ENCODE data around the gene SLC5A2. TPM values are rescaled to one million over a fixed set of nuclear protein-coding genes. Genes with fewer than 3 reads are reported as not detected.

Gene SLC5A2
- total RNA-seq, 1 donor from 2014 or later = not detected

GRCh38 chr16:31453255-31454204, 29.4 kb upstream of the SLC5A2 start:
- Mint-ChIP-seq H3K36me3 (ENCODE audit: low read depth) (peaks cover 34% of the 10 kb centered on the region), H3K27ac (peak overlapping the region; percentile 18), H3K4me3 (ENCODE audit: low read depth) (no peak overlapping the region), H3K9me3 (no peaks in the 10 kb centered on the region), H3K27me3 (ENCODE audit: low read depth) (no peaks in the 10 kb centered on the region), H3K4me1 (ENCODE audit: low read depth) (peaks cover 32% of the 10 kb centered on the region)
- no peak for DNase-seq (ENCODE audit: low spot score)
- intact Hi-C loops (cut with micrococcal nuclease) = loop anchor here (10.0 kb wide), 1 partner anchor 269 kb away; the partner anchor contains the start of gene FUS

GRCh38 chr16:31455601-31456314, 27.2 kb upstream of the SLC5A2 start:
- H3K27me3 Mint-ChIP-seq (ENCODE audit: low read depth) = no peaks in the 10 kb centered on the region
- H3K27ac Mint-ChIP-seq = peak overlapping the region; percentile 5
- peaks cover 39% of the 10 kb centered on the region for H3K4me1 Mint-ChIP-seq (ENCODE audit: low read depth)
- DNase-seq (ENCODE audit: low spot score) = no peak
- H3K36me3 Mint-ChIP-seq (ENCODE audit: low read depth) = peaks cover 34% of the 10 kb centered on the region
- H3K4me3 Mint-ChIP-seq (ENCODE audit: low read depth) = peak overlapping the region; percentile 38
- intact Hi-C loops (cut with micrococcal nuclease) = loop anchor here (5.0 to 10.0 kb wide), 2 partner anchors 271 to 348 kb away; partner anchors contain the start of genes BCKDK and FUS
- no peaks in the 10 kb centered on the region for H3K9me3 Mint-ChIP-seq

GRCh38 chr16:31456988-31457360, 25.9 kb upstream of the SLC5A2 start:
- Mint-ChIP-seq H3K4me3 (ENCODE audit: low read depth) (peak overlapping the region; percentile 89), H3K27ac (no peak overlapping the region), H3K4me1 (ENCODE audit: low read depth) (peaks cover 35% of the 10 kb centered on the region), H3K36me3 (ENCODE audit: low read depth) (peaks cover 31% of the 10 kb centered on the region), H3K9me3 (no peaks in the 10 kb centered on the region), H3K27me3 (ENCODE audit: low read depth) (no peaks in the 10 kb centered on the region)
- DNase-seq (ENCODE audit: low spot score) = no peak
- intact Hi-C loops (cut with micrococcal nuclease) = loop anchor here (5.0 to 10.0 kb wide), 2 partner anchors 272 to 350 kb away; partner anchors contain the start of genes BCKDK and FUS

DNA sequence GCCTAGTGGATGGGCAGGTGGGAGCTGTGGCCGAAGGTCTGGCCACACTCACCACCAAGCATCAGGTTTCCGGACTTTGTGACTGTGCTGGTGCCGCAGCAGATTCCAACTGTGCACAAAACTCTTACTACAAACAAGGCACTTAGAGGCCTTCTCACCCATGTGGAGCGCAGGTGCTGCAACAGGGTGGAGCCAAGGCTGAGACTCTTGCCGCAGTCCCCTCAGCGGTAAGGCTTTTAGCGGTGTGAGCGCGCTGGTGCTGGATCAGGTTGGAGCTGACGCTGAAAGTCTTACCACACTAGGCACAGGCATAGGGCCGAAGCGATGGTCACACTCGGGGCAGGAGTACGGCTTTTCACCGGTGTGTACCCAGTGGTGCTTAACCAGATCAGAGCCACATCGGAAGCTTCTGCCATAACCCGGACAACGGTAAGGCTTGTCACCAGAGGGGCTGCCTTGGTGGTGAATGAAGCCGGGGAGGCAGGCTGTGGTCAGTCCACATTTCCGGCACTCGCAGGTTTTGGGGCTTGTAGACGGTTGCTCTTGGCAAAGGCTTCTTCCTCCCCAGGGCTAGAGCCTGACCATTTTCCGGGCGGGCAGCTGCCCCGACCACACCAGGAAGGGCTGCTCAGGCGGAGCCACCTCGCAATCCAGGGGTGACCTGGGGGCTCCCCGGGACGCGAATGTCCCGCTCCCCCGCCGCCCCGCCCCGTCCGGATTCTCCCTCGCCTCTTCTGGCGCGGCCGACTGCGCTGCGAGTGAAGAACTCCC, 24.7 kb upstream of the SLC5A2 start:
- peak; percentile 66 for DNase-seq (ENCODE audit: low spot score)
- H3K4me3 Mint-ChIP-seq (ENCODE audit: low read depth) = peak overlapping the region; percentile 89
- H3K36me3 Mint-ChIP-seq (ENCODE audit: low read depth) = peaks cover 36% of the 10 kb centered on the region
- H3K27ac Mint-ChIP-seq = peak overlapping the region; percentile 96
- no peaks in the 10 kb centered on the region for H3K27me3 Mint-ChIP-seq (ENCODE audit: low read depth)
- H3K4me1 Mint-ChIP-seq (ENCODE audit: low read depth) = peaks cover 35% of the 10 kb centered on the region
- H3K9me3 Mint-ChIP-seq = no peaks in the 10 kb centered on the region
- intact Hi-C loops (cut with micrococcal nuclease) = loop anchor here (2.0 to 10.0 kb wide), 4 partner anchors 255 to 411 kb away; partner anchors contain the start of genes BCKDK and FUS

DNA sequence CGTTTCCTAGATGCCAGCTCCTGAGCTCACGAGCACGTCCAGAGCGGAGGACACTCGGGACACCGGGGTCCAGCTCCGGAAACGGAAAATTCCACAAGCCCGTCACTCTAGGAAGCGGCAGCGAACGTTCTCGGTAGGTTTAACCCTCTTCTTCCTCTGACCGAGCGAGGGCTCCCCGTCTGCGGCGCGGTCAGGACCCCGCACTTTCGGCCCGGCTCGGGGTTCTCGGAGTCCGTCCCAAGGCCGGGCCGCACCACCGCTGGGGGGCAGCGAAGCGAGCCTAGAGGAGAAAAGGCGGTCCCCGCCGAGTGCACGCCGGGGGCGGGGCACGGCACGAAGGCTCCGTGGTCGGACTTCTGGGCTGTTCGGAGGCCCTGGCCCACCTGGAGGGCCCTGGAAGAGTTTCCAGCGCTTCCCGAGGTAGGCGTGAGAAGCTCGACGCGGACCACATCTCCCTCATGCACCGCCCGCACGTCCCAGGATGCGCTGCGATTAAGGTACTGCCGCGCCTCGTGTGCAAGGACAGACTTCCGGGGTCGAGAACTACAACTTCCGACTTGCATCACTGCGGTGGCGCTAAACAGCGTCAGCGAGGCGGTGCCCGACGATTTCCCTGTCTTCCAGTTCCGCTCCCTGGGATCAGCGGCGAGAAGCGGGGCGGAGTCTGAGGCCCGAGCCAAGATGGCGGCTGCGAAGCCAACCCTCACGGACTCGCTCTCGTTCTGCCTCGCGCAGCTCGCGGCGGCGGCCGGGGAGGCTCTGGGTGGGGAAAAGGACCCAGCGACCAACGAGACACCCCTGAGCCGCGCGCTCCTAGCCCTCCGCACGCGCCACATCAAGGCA, 23.9 kb upstream of the SLC5A2 start, which contains the start of gene ARMC5:
TSS of gene ARMC5 (plus strand) at position 658 of the 843 bp plus-strand sequence. CDS start at position 682, 24 bp downstream.
- Mint-ChIP-seq H3K36me3 (ENCODE audit: low read depth) (peaks cover 36% of the 10 kb centered on the region), H3K27me3 (ENCODE audit: low read depth) (no peaks in the 10 kb centered on the region), H3K4me1 (ENCODE audit: low read depth) (peaks cover 31% of the 10 kb centered on the region), H3K4me3 (ENCODE audit: low read depth) (peak within 1 kb of the TSS; percentile 89), H3K9me3 (no peaks in the 10 kb centered on the region), H3K27ac (peak within 1 kb of the TSS; percentile 96)
- DNase-seq (ENCODE audit: low spot score) = peak; percentile 96
- intact Hi-C loops (cut with micrococcal nuclease) = loop anchor here (1.0 to 10.0 kb wide), 10 partner anchors 18 to 537 kb away; partner anchors contain the start of genes BCKDK, FUS, RUSF1 and SETD1A

GRCh38 chr16:31459687-31460581, 23.0 kb upstream of the SLC5A2 start:
- H3K4me1 Mint-ChIP-seq (ENCODE audit: low read depth) = peaks cover 31% of the 10 kb centered on the region
- H3K4me3 Mint-ChIP-seq (ENCODE audit: low read depth) = peak overlapping the region; percentile 89
- no peaks in the 10 kb centered on the region for H3K27me3 Mint-ChIP-seq (ENCODE audit: low read depth)
- peaks cover 36% of the 10 kb centered on the region for H3K36me3 Mint-ChIP-seq (ENCODE audit: low read depth)
- intact Hi-C loops (cut with micrococcal nuclease) = loop anchor here (1.0 to 10.0 kb wide), 10 partner anchors 17 to 538 kb away; partner anchors contain the start of genes BCKDK, FUS, RUSF1 and SETD1A
- H3K9me3 Mint-ChIP-seq = no peaks in the 10 kb centered on the region
- peak; percentile 100 for DNase-seq (ENCODE audit: low spot score)
- H3K27ac Mint-ChIP-seq = peak overlapping the region; percentile 96

DNA sequence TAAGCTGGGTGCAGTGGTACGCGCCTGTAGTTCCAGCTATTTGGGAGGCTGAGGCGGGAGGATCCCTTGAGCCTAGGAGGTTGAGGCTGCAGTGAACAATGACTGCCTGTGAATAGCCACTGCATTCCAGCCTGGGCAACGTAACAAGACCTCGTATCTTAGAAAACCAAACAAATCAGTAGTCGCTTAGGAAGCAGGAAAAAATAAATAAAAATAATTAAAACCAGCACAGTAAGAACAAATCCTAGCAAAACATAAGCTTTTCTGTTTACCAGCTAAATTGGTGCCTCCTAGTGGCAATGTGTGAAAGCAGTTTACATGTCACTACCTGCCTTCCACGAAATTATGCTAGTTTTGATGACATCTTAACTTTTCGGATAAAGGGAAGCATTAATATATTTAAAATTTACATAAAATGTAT, 22.3 kb upstream of the SLC5A2 start:
- no peak for DNase-seq (ENCODE audit: low spot score)
- intact Hi-C loops (cut with micrococcal nuclease) = no loop called here
- peaks cover 25% of the 10 kb centered on the region for H3K4me1 Mint-ChIP-seq (ENCODE audit: low read depth)

DNA sequence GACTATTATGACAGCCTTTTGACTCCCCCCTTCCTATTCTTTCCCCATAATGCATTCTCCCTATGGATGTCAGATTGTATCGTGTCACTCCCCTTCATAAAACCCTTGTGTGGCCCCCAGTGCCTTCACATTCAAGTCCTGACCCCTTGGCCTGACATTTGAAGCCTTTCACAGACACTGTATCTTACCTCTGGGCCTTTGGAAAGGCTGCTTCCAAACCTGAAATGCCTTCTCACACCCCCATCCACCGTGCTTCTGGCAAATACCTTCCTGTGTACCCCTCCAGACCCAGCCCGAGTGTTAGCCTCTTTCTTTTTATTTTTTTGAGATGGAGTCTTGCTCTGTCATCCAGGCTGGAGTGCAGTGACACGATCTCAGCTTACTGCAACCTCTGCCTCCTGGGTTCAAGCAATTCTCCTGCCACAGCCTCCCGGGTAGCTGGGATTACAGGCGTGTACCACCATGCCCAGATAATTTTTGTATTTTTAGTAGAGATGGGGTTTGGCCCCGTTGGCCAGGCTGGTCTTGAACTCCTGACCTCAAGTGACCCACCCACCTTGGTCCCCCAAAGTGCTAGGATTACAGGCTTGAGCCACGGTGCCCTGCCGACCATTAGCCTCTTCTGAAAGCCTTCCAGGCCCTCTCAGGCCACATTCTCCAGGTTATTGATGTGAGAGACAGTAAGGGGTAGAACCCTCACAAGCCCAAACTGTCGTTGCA, 21.6 kb upstream of the SLC5A2 start:
- intact Hi-C loops (cut with micrococcal nuclease) = no loop called here
- H3K36me3 Mint-ChIP-seq (ENCODE audit: low read depth) = peaks cover 33% of the 10 kb centered on the region
- H3K9me3 Mint-ChIP-seq = no peaks in the 10 kb centered on the region
- H3K27me3 Mint-ChIP-seq (ENCODE audit: low read depth) = no peaks in the 10 kb centered on the region
- peak overlapping the region; percentile 20 for H3K4me3 Mint-ChIP-seq (ENCODE audit: low read depth)
- DNase-seq (ENCODE audit: low spot score) = no peak
- peaks cover 20% of the 10 kb centered on the region for H3K4me1 Mint-ChIP-seq (ENCODE audit: low read depth)
- no peak overlapping the region for H3K27ac Mint-ChIP-seq

More for the DNA sequence above, 22.3 kb upstream of the SLC5A2 start:
- Mint-ChIP-seq H3K36me3 (ENCODE audit: low read depth) (peaks cover 35% of the 10 kb centered on the region), H3K27ac (no peak overlapping the region), H3K9me3 (no peaks in the 10 kb centered on the region), H3K4me3 (ENCODE audit: low read depth) (peak overlapping the region; percentile 89), H3K27me3 (ENCODE audit: low read depth) (no peaks in the 10 kb centered on the region)

GRCh38 chr16:31461921-31462804, 20.8 kb upstream of the SLC5A2 start:
- Mint-ChIP-seq H3K9me3 (no peaks in the 10 kb centered on the region), H3K4me1 (ENCODE audit: low read depth) (peaks cover 18% of the 10 kb centered on the region), H3K4me3 (ENCODE audit: low read depth) (no peak overlapping the region), H3K27ac (no peak overlapping the region), H3K36me3 (ENCODE audit: low read depth) (peaks cover 33% of the 10 kb centered on the region), H3K27me3 (ENCODE audit: low read depth) (no peaks in the 10 kb centered on the region)
- intact Hi-C loops (cut with micrococcal nuclease) = no loop called here
- no peak for DNase-seq (ENCODE audit: low spot score)
